DND-41 (cell line): ENCODE measurements around the gene RAMP1.

ENCODE experiments used
- ATAC-seq: fragments of 200-7000 bp; cut with Tn5 transposase; 3 replicates; pipeline ENCODE4 v1.9.1; 2021; ENCODE audit warnings: low read depth; ENCODE audit not compliant: insufficient read depth
- DNase-seq: peaks from one replicate; pipeline ENCODE4 v3.0.0-alpha.2; 2020
- H2AFZ ChIP-seq: 2 replicates; pipeline ENCODE4 v1.6.0; 2012; ENCODE audit warnings: low read depth, low read length
- H3K27ac ChIP-seq: 2 replicates; pipeline ENCODE4 v1.5.1; 2012; ENCODE audit warnings: low read length, inconsistent platforms
- H3K27me3 ChIP-seq: fragments of 200-600 bp; sonication (generic); 2 replicates; pipeline ENCODE4 v1.6.0; 2012; ENCODE audit warnings: low read length, mild to moderate bottlenecking, inconsistent platforms; ENCODE audit not compliant: insufficient read depth, poor library complexity
- H3K36me3 ChIP-seq: 2 replicates; pipeline ENCODE4 v1.5.1; 2012; ENCODE audit warnings: low read length, inconsistent platforms; ENCODE audit not compliant: insufficient read depth
- H3K4me1 ChIP-seq: 2 replicates; pipeline ENCODE4 v1.5.1; 2012; ENCODE audit warnings: mild to moderate bottlenecking, low read length; ENCODE audit not compliant: insufficient read depth
- H3K4me2 ChIP-seq: 2 replicates; pipeline ENCODE4 v1.6.0; 2012; ENCODE audit warnings: mild to moderate bottlenecking, moderate library complexity, low read length, inconsistent platforms; ENCODE audit not compliant: insufficient read depth
- H3K4me3 ChIP-seq, 2 experiments: fragments of 200-600 bp in 1 of 2; shearing (Covaris generic) in 1 of 2; 2 replicates each; pipeline ENCODE4 v1.5.1; 2012 to 2016; ENCODE audit warnings: inconsistent platforms in 2 of 2, low read length in 2 of 2, mild to moderate bottlenecking in 2 of 2, low read depth in 1 of 2, moderate library complexity in 1 of 2
- H3K79me2 ChIP-seq: 2 replicates; pipeline ENCODE4 v1.6.0; 2012; ENCODE audit warnings: low read length, inconsistent platforms; ENCODE audit not compliant: insufficient read depth
- H3K9ac ChIP-seq: 2 replicates; pipeline ENCODE4 v1.6.0; 2012; ENCODE audit warnings: low read depth, mild to moderate bottlenecking, inconsistent platforms, low read length, moderate library complexity
- H3K9me3 ChIP-seq: 2 replicates; pipeline ENCODE4 v1.5.1; 2012; ENCODE audit warnings: low read length, moderate library complexity, mild to moderate bottlenecking, inconsistent platforms; ENCODE audit not compliant: insufficient read depth, severe bottlenecking
- H4K20me1 ChIP-seq: 2 replicates; pipeline ENCODE4 v1.6.0; 2012; ENCODE audit warnings: low read length; ENCODE audit not compliant: insufficient read depth
- EZH2 ChIP-seq: IDR thresholded peaks from 3 replicates; pipeline ENCODE4 v1.6.1; 2012; ENCODE audit warnings: borderline replicate concordance, low read depth, mild to moderate bottlenecking, moderate library complexity, low read length, inconsistent platforms; ENCODE audit not compliant: severe bottlenecking
- TF ChIP-seq, protein P1 (sequence below): IDR thresholded peaks from 2 replicates; pipeline ENCODE4 v1.5.1; 2012; ENCODE audit warnings: borderline replicate concordance, low read length, moderate library complexity, mild to moderate bottlenecking; ENCODE audit not compliant: poor library complexity, severe bottlenecking; ENCODE audit errors: extremely low read depth

Gene RAMP1

DNA sequence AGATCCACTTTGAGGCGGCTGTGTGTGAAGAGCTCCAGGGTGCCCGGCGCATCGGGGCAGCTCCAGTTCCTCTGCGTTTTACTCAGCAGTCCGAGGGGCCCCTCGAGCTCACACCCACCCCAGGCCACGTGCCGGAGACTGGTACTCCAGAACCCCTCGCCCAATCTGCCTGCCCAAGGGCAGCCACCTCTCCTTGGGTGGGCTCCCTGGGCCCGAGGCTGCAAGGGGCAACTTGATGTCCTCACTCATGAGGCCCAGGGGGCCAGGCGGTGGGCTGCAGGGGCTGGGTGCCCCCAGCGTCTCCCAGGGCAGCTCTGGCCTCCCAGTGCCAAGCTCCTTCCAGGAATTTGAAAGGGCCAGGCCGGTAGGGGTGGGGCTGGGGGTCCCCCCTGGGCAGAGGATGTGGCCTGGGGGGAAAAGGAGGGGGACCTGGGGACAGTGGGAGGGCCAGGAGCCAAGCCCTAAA lies 16.7 kb downstream of the RAMP1 start:
- Histone ChIP-seq H3K4me3 (no peak overlapping the region), H3K4me2 (no peak overlapping the region), H4K20me1 (no peaks in the 10 kb centered on the region), H3K9me3 (no peaks in the 10 kb centered on the region), H3K9ac (no peak overlapping the region), H3K79me2 (no peaks in the 10 kb centered on the region), H3K27me3 (no peaks in the 10 kb centered on the region), H3K27ac (no peak overlapping the region), H3K4me1 (peaks cover 5% of the 10 kb centered on the region), H2AFZ (no peak overlapping the region), H3K36me3 (no peaks in the 10 kb centered on the region)
- TF ChIP-seq, protein P1, sequence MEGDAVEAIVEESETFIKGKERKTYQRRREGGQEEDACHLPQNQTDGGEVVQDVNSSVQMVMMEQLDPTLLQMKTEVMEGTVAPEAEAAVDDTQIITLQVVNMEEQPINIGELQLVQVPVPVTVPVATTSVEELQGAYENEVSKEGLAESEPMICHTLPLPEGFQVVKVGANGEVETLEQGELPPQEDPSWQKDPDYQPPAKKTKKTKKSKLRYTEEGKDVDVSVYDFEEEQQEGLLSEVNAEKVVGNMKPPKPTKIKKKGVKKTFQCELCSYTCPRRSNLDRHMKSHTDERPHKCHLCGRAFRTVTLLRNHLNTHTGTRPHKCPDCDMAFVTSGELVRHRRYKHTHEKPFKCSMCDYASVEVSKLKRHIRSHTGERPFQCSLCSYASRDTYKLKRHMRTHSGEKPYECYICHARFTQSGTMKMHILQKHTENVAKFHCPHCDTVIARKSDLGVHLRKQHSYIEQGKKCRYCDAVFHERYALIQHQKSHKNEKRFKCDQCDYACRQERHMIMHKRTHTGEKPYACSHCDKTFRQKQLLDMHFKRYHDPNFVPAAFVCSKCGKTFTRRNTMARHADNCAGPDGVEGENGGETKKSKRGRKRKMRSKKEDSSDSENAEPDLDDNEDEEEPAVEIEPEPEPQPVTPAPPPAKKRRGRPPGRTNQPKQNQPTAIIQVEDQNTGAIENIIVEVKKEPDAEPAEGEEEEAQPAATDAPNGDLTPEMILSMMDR, result no peak
- no peak for TF ChIP-seq EZH2
- no peak for ATAC-seq
- DNase-seq, result no peak

DNA sequence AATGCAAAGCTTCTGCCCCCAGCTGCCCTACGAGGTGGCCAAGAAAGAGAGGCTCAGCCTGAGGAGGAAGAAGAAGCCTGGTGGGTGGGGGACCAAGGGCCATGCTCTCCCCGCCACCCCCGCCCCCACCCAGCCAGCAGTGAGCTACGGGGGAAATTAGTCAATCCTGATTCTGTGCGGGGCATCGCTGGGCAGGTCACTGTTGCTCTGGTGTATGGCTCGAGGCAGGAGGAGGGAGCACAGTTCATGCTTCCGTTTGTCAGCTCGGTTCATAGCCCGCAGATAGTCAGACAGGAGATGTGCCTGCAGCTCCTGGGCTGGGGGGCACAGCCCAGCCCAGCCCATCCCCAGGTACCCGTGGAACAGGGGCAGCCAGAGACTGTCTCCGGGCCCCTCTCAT lies 17.1 kb downstream of the RAMP1 start:
- peaks cover 5% of the 10 kb centered on the region for H3K4me1 ChIP-seq
- H3K4me2 ChIP-seq, result no peak overlapping the region
- H3K27me3 ChIP-seq, result no peaks in the 10 kb centered on the region
- H3K4me3 ChIP-seq, result no peak overlapping the region
- no peak overlapping the region for H3K9ac ChIP-seq
- DNase-seq (no peak), ATAC-seq (no peak)
- H2AFZ ChIP-seq, result no peak overlapping the region
- no peak overlapping the region for H3K27ac ChIP-seq
- no peaks in the 10 kb centered on the region for H3K9me3 ChIP-seq
- no peaks in the 10 kb centered on the region for H4K20me1 ChIP-seq
- TF ChIP-seq, protein P1, result no peak
- no peak for TF ChIP-seq EZH2
- no peaks in the 10 kb centered on the region for H3K79me2 ChIP-seq
- H3K36me3 ChIP-seq, result no peaks in the 10 kb centered on the region

DNA sequence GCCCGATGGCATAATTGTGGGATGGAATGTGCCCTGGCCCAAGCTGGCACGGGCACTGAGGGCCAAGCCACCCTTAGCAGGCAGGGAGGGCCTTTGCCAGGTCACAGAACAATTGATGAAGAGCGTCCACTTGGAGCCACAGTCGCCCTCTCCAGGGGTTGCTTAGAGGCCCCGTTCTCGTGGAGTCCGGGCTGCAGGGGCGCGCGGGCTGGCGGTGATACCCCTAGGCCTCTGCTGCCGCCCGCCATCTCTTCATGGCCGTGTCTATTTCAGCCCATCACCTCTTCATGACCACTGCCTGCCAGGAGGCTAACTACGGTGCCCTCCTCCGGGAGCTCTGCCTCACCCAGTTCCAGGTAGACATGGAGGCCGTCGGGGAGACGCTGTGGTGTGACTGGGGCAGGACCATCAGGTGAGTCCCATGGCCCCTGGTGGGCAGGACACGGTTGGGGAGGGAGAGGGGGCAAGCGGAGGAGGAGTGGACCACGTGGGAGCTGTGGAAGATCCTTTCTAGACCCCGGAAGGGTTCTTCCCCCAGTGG lies 17.6 kb downstream of the RAMP1 start:
- no peaks in the 10 kb centered on the region for H3K36me3 ChIP-seq
- H3K27me3 ChIP-seq, result no peaks in the 10 kb centered on the region
- DNase-seq (no peak), ATAC-seq (no peak)
- H2AFZ ChIP-seq, result no peak overlapping the region
- no peaks in the 10 kb centered on the region for H3K79me2 ChIP-seq
- no peak overlapping the region for H3K4me2 ChIP-seq
- H3K27ac ChIP-seq, result no peak overlapping the region
- H3K4me1 ChIP-seq, result peaks cover 5% of the 10 kb centered on the region
- no peaks in the 10 kb centered on the region for H4K20me1 ChIP-seq
- TF ChIP-seq, protein P1, result no peak
- TF ChIP-seq EZH2, result no peak
- H3K9me3 ChIP-seq, result no peaks in the 10 kb centered on the region
- no peak overlapping the region for H3K4me3 ChIP-seq
- no peak overlapping the region for H3K9ac ChIP-seq
